OCI-M2 (cell line): ENCODE data around the gene ECT2L.

Experiments
- DNase-seq: peaks from one replicate; lab custom pipeline; 2025; ENCODE audit not compliant: unreplicated experiment; lab: John Stamatoyannopoulos, UW

The ECT2L gene

GRCh38 chr6:138805016-138805765 is 9.3 kb downstream of the ECT2L start:
- DNase-seq = no peak

- no peak for DNase-seq
Measured at GRCh38 chr6:138806889-138807288, 11.0 kb downstream of the ECT2L start.

- no peak for DNase-seq
Measured at GRCh38 chr6:138809677-138810076, 13.8 kb downstream of the ECT2L start.

GRCh38 chr6:138811866-138812265 is 16.0 kb downstream of the ECT2L start:
- DNase-seq = no peak

GRCh38 chr6:138814179-138814834 is 18.4 kb downstream of the ECT2L start:
- no peak for DNase-seq

- DNase-seq = no peak
Measured at GRCh38 chr6:138815221-138815620, 19.3 kb downstream of the ECT2L start.

- peak; percentile 5 for DNase-seq
Measured at GRCh38 chr6:138815797-138816528, 20.1 kb downstream of the ECT2L start.

GRCh38 chr6:138817799-138818198 is 21.9 kb downstream of the ECT2L start:
- DNase-seq = no peak

- DNase-seq = no peak
Measured at GRCh38 chr6:138818496-138819194, 22.8 kb downstream of the ECT2L start.

- no peak for DNase-seq
Measured at GRCh38 chr6:138821519-138821918, 25.6 kb downstream of the ECT2L start.

- no peak for DNase-seq
Measured at GRCh38 chr6:138824482-138825144, 28.7 kb downstream of the ECT2L start.

GRCh38 chr6:138830248-138830647 is 34.4 kb downstream of the ECT2L start:
- DNase-seq = no peak

GRCh38 chr6:138832182-138832581 is 36.3 kb downstream of the ECT2L start:
- DNase-seq = no peak

GRCh38 chr6:138833816-138834539 is 38.1 kb downstream of the ECT2L start:
- DNase-seq = no peak

- no peak for DNase-seq
Measured at GRCh38 chr6:138837246-138837645, 41.4 kb downstream of the ECT2L start.

- DNase-seq = no peak
Measured at GRCh38 chr6:138844192-138844591, 48.3 kb downstream of the ECT2L start.

GRCh38 chr6:138847884-138848283 is 52.0 kb downstream of the ECT2L start:
- no peak for DNase-seq

GRCh38 chr6:138848461-138848860 is 52.6 kb downstream of the ECT2L start:
- DNase-seq = no peak

GRCh38 chr6:138849791-138850190 is 53.9 kb downstream of the ECT2L start:
- no peak for DNase-seq

GRCh38 chr6:138856654-138857053 is 60.8 kb downstream of the ECT2L start:
- DNase-seq = no peak
